GM12864 (cell line): Measurements from ENCODE around the gene SLAMF6.
"Not testable (repeated sequence)": the region's sequence is repeated elsewhere in the genome, so short reads cannot be mapped to it uniquely, and the experiment has no call there.

ENCODE experiments used
- DNase-seq: peaks from one replicate; pipeline ENCODE4 v3.0.0-alpha.2; 2011; ENCODE audit warnings: low read depth
- H3K4me3 ChIP-seq: 2 replicates; pipeline ENCODE4 v1.5.1; 2011; ENCODE audit warnings: mild to moderate bottlenecking, low read depth, low read length, control low read depth
- CTCF ChIP-seq: IDR thresholded peaks from 2 replicates; pipeline ENCODE4 v1.5.1; 2011; ENCODE audit warnings: low read depth, mild to moderate bottlenecking, moderate library complexity, low read length, control low read depth, inconsistent platforms; ENCODE audit errors: missing control alignments

SLAMF6 gene

GRCh38 chr1:160560806-160561205, 37.8 kb upstream of the SLAMF6 start:
- no peak for TF ChIP-seq CTCF
- no peak overlapping the region for H3K4me3 ChIP-seq
- DNase-seq: no peak

GRCh38 chr1:160560045-160560705, 37.1 kb upstream of the SLAMF6 start:
- no peak overlapping the region for H3K4me3 ChIP-seq
- DNase-seq: no peak
- no peak for TF ChIP-seq CTCF

- DNase-seq, H3K4me3 ChIP-seq: not testable (repeated sequence)
Observed at GRCh38 chr1:160559437-160559836, 36.4 kb upstream of the SLAMF6 start.

GRCh38 chr1:160558660-160559380, 35.8 kb upstream of the SLAMF6 start:
- H3K4me3 ChIP-seq: no peak overlapping the region
- TF ChIP-seq CTCF: no peak
- DNase-seq: no peak

- DNase-seq: no peak
- no peak for TF ChIP-seq CTCF
- H3K4me3 ChIP-seq: no peak overlapping the region
Observed at GRCh38 chr1:160553778-160554177, 30.7 kb upstream of the SLAMF6 start.

GRCh38 chr1:160552425-160552824, 29.4 kb upstream of the SLAMF6 start:
- no peak overlapping the region for H3K4me3 ChIP-seq
- no peak for TF ChIP-seq CTCF
- DNase-seq: no peak

GRCh38 chr1:160550572-160551034, 27.5 kb upstream of the SLAMF6 start:
- peak; percentile 68 for TF ChIP-seq CTCF
- DNase-seq: no peak
- H3K4me3 ChIP-seq: no peak overlapping the region
